AG04449 (cell line): ENCODE data around the gene YTHDF2.

Experiments used
- CTCF ChIA-PET: fragments of 350-600 bp; formaldehyde crosslinking; extraction: SDS; loops from one replicate; lab custom pipeline; 2021; ENCODE audit warnings: antibody characterized with exemption; lab: Yijun Ruan, JAX
- POLR2A ChIA-PET: fragments of 400-600, 350-600 bp; formaldehyde crosslinking; extraction: SDS; loops from one replicate; lab custom pipeline; 2020; ENCODE audit warnings: antibody characterized with exemption, inconsistent platforms; lab: Yijun Ruan, JAX
- DNase-seq: peaks from one replicate; pipeline ENCODE4 v3.0.0-alpha.2; 2010; ENCODE audit warnings: low read depth, low spot score
- H3K4me3 ChIP-seq: 2 replicates; pipeline ENCODE4 v1.5.1; 2011; ENCODE audit warnings: low read depth, mild to moderate bottlenecking, control low read depth, low read length
- CTCF ChIP-seq: IDR thresholded peaks from one replicate; pipeline ENCODE4 v1.5.1; 2011; ENCODE audit warnings: mild to moderate bottlenecking, moderate library complexity, low read length, control low read depth, inconsistent platforms; ENCODE audit not compliant: insufficient read depth; ENCODE audit errors: missing control alignments

The YTHDF2 gene

GRCh38 chr1:28819020-28819419 is 82.3 kb downstream of the YTHDF2 start:
- CTCF ChIA-PET = no interaction called here
- DNase-seq = no peak
- no peak overlapping the region for H3K4me3 ChIP-seq
- no peak for TF ChIP-seq CTCF
- POLR2A ChIA-PET = no interaction called here
